Endothelial cell of umbilical vein (primary cell): ENCODE measurements around the gene PIMREG. TPM values are rescaled to one million over a fixed set of nuclear protein-coding genes. Genes with fewer than 3 reads are reported as not detected.

Source experiments
- BruUV-seq: library from RNA; stranded (reverse); fragments of 400-500 nt; replicated peaks from 2 replicates; lab custom pipeline; 2021; lab: Mats Ljungman, UMichigan
- CTCF ChIA-PET: fragments of 300-600, 350-600 bp; sonication (Branson Sonifier 250); formaldehyde crosslinking; loops from one replicate; lab custom pipeline; 2021; ENCODE audit warnings: antibody characterized with exemption, inconsistent platforms; lab: Charles Lee
- POLR2A ChIA-PET: fragments of 300-600, 350-600 bp; sonication (Branson Sonifier 250); formaldehyde crosslinking; loops from one replicate; lab custom pipeline; 2021; ENCODE audit warnings: antibody characterized with exemption, inconsistent platforms; lab: Charles Lee
- DNase-seq: peaks from one replicate; pipeline ENCODE4 v3.0.0-alpha.2; 2011; ENCODE audit warnings: low read depth, low spot score
- FAIRE-seq: peaks from 2 replicates; lab custom pipeline; 2011; peaks lifted over from hg19 to GRCh38; lab: Jason Lieb, UNC
- H2AFZ ChIP-seq: 2 replicates; pipeline ENCODE4 v1.6.0; 2012; ENCODE audit warnings: low read depth, low read length, control low read depth, inconsistent platforms
- H3K27ac ChIP-seq: 2 replicates; pipeline ENCODE4 v1.5.1; 2011; ENCODE audit warnings: low read depth, mild to moderate bottlenecking, control low read depth, low read length, moderate library complexity; ENCODE audit not compliant: insufficient read depth
- H3K27me3 ChIP-seq, 2 experiments: 2 replicates each; pipeline versions ENCODE4 v1.6.0 to v1.6.1; 2011; ENCODE audit warnings: low read length in 2 of 2, mixed read lengths in 1 of 2; ENCODE audit not compliant: control insufficient read depth in 2 of 2, insufficient read depth in 2 of 2
- H3K36me3 ChIP-seq, 2 experiments: 2 replicates in 1 of 2; 3 replicates in 1 of 2; pipeline ENCODE4 v1.5.1; 2011; ENCODE audit warnings: low read length in 2 of 2, mild to moderate bottlenecking in 1 of 2, moderate library complexity in 1 of 2; ENCODE audit not compliant: control insufficient read depth in 2 of 2, insufficient read depth in 2 of 2; ENCODE audit errors: extremely low read depth in 1 of 2
- H3K4me1 ChIP-seq: 3 replicates; pipeline ENCODE4 v1.5.1; 2011; ENCODE audit warnings: mild to moderate bottlenecking, low read length; ENCODE audit not compliant: control insufficient read depth, insufficient read depth; ENCODE audit errors: extremely low read depth
- H3K4me2 ChIP-seq: 2 replicates; pipeline ENCODE4 v1.6.1; 2011; ENCODE audit warnings: low read length, control low read depth, mixed read lengths; ENCODE audit not compliant: insufficient read depth
- H3K4me3 ChIP-seq, 3 experiments: fragments of 200-600 bp in 1 of 3; sonication (generic), shearing (Covaris generic) in 1 of 3; replicated peaks in 1 of 3; 2 replicates each; pipeline ENCODE4 v1.5.1; 2011 to 2016; ENCODE audit warnings: control low read depth in 3 of 3, low read length in 3 of 3, mild to moderate bottlenecking in 2 of 3, inconsistent platforms in 1 of 3, low read depth in 1 of 3, moderate library complexity in 1 of 3; ENCODE audit not compliant: insufficient read depth in 1 of 3
- H3K79me2 ChIP-seq: 2 replicates; pipeline ENCODE4 v1.6.0; 2012; ENCODE audit warnings: low read length, inconsistent platforms; ENCODE audit not compliant: control insufficient read depth, insufficient read depth
- H3K9ac ChIP-seq: replicated peaks from 2 replicates; pipeline ENCODE3; 2011; ENCODE audit warnings: low read length, control low read depth; ENCODE audit not compliant: insufficient read depth; ENCODE audit errors: extremely low read depth
- H3K9me1 ChIP-seq: replicated peaks from 3 replicates; pipeline ENCODE4 v1.6.0; 2011; ENCODE audit warnings: mild to moderate bottlenecking, low read length; ENCODE audit not compliant: control insufficient read depth, insufficient read depth; ENCODE audit errors: extremely low read depth
- H3K9me3 ChIP-seq: replicated peaks from 2 replicates; pipeline ENCODE4 v1.5.1; 2012; ENCODE audit warnings: low read length, inconsistent platforms; ENCODE audit not compliant: control insufficient read depth, insufficient read depth
- H4K20me1 ChIP-seq: replicated peaks from 2 replicates; pipeline ENCODE3; 2011; ENCODE audit warnings: mild to moderate bottlenecking, low read length; ENCODE audit not compliant: control insufficient read depth, insufficient read depth; ENCODE audit errors: extremely low read depth
- EZH2 ChIP-seq: IDR thresholded peaks from 2 replicates; pipeline ENCODE4 v1.6.1; 2012; ENCODE audit warnings: borderline replicate concordance, low read depth, mild to moderate bottlenecking, moderate library complexity, low read length, inconsistent platforms; ENCODE audit not compliant: severe bottlenecking
- MAX ChIP-seq: IDR thresholded peaks from 2 replicates; pipeline ENCODE4 v1.6.1; 2011; ENCODE audit not compliant: insufficient read depth, insufficient read length
- POLR2A ChIP-seq: IDR thresholded peaks from 2 replicates; pipeline ENCODE4 v1.6.1; 2012; ENCODE audit warnings: low read depth, mild to moderate bottlenecking, control low read depth, low read length
- POLR2AphosphoS5 ChIP-seq: IDR thresholded peaks from 2 replicates; pipeline ENCODE4 v1.6.1; 2012; ENCODE audit warnings: low read depth, mild to moderate bottlenecking, control low read depth, low read length, moderate library complexity; ENCODE audit not compliant: insufficient read depth
- dilution Hi-C: fragments of 300-500 bp; cut with MboI; formaldehyde crosslinking; loops from one replicate; pipeline ENCODE4 v1.15.0; 2019; ENCODE audit warnings: low sequenced_read_pairs; ENCODE audit not compliant: extremely low pct_ligation_motif_present
- intact Hi-C: fragments of 100-400 bp; cut with micrococcal nuclease; formaldehyde crosslinking; loops from one replicate; pipeline ENCODE4 v1.10.0; 2022
- polyA plus RNA-seq, 4 experiments: library from polyadenylated mRNA; depleted of rRNA in 3 of 4; stranded (reverse) in 3 of 4; unstranded in 1 of 4; fragments of >200 nt; gene quantifications; 2 replicates each; pipeline versions ENCODE4 v1.2.1 to v1.2.3, GENCODE V29; 2011 to 2012; ENCODE audit warnings: missing spikeins in 1 of 4
- total RNA-seq: library from RNA; stranded (reverse); gene quantifications from 2 replicates; pipeline ENCODE4 v1.2.3, GENCODE V29; 2021
- TF ChIP-seq, protein P1 (sequence below), 2 donors: IDR thresholded peaks; 1 replicate in 1 of 2; 2 replicates in 1 of 2; pipeline ENCODE4 v1.5.1; 2011; ENCODE audit warnings: low read length in 2 of 2, mild to moderate bottlenecking in 2 of 2, moderate library complexity in 2 of 2, control low read depth in 1 of 2, inconsistent platforms in 1 of 2, low read depth in 1 of 2; ENCODE audit not compliant: insufficient read depth in 1 of 2; ENCODE audit errors: extremely low read depth in 1 of 2

The PIMREG gene
- total and polyA plus RNA-seq, 2 donors (not counting 3 experiments of a cell fraction or from before 2014, with no cell fraction given) = 26.3 to 37.7 TPM

DNA sequence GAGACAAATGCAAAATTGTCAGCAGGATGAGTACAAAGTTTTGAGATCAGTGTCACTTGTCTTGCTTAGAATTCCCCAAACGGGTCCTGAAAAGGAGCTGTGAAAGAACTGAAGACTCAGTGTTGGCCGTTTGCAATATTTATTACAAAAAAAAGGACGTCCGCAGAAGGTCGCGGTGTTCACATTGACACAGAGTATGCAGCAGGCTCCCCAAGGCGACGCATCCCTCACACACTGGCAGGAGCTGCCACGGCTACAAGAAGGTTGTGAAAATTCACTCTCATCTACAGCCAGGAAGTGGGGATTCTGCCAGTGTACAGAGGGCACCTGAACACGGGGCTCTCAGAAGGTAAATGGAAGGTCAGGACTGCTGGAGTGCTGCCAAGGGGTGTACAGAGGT lies 35.5 kb upstream of the PIMREG start:
- Histone ChIP-seq H4K20me1 (no peaks in the 10 kb centered on the region), H3K4me1 (no peaks in the 10 kb centered on the region), H3K27ac (no peak overlapping the region), H3K9me1 (no peaks in the 10 kb centered on the region), H3K36me3 (no peaks in the 10 kb centered on the region), H3K4me2 (no peak overlapping the region), H3K79me2 (no peaks in the 10 kb centered on the region), H2AFZ (no peak overlapping the region), H3K27me3 (peaks cover 2 to 6% of the 10 kb centered on the region in 2 experiments), H3K9ac (no peak overlapping the region), H3K4me3 (no peak overlapping the region), H3K9me3 (no peaks in the 10 kb centered on the region)
- intact Hi-C loops = no loop called here
- POLR2A ChIA-PET = no interaction called here
- DNase-seq = no peak
- CTCF ChIA-PET = interaction anchor here (1.1 to 1.5 kb wide), 2 partner anchors 340 to 615 kb away, joined by 3 read pairs; no protein-coding TSS in a partner anchor
- TF ChIP-seq POLR2AphosphoS5 (no peak), MAX (no peak), POLR2A (no peak)
- TF ChIP-seq, protein P1, sequence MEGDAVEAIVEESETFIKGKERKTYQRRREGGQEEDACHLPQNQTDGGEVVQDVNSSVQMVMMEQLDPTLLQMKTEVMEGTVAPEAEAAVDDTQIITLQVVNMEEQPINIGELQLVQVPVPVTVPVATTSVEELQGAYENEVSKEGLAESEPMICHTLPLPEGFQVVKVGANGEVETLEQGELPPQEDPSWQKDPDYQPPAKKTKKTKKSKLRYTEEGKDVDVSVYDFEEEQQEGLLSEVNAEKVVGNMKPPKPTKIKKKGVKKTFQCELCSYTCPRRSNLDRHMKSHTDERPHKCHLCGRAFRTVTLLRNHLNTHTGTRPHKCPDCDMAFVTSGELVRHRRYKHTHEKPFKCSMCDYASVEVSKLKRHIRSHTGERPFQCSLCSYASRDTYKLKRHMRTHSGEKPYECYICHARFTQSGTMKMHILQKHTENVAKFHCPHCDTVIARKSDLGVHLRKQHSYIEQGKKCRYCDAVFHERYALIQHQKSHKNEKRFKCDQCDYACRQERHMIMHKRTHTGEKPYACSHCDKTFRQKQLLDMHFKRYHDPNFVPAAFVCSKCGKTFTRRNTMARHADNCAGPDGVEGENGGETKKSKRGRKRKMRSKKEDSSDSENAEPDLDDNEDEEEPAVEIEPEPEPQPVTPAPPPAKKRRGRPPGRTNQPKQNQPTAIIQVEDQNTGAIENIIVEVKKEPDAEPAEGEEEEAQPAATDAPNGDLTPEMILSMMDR (IDR thresholded peaks at IDR 0.05; ENCODE audit: extremely low read depth in 1 of 2, insufficient read depth in 1 of 2, low read depth in 1 of 2, low read length in 2 of 2) = no peak
- FAIRE-seq = no peak
- no TSS peak for BruUV-seq
- dilution Hi-C loops = no loop called here

- Histone ChIP-seq H3K4me1 (no peaks in the 10 kb centered on the region), H3K27ac (no peak overlapping the region), H4K20me1 (no peaks in the 10 kb centered on the region), H2AFZ (no peak overlapping the region), H3K4me3 (no peak overlapping the region), H3K9me3 (no peaks in the 10 kb centered on the region), H3K27me3 (no peaks in the 10 kb centered on the region), H3K36me3 (no peaks in the 10 kb centered on the region), H3K9ac (no peak overlapping the region), H3K9me1 (no peaks in the 10 kb centered on the region), H3K79me2 (no peaks in the 10 kb centered on the region), H3K4me2 (no peak overlapping the region)
- TF ChIP-seq, protein P1 (IDR thresholded peaks at IDR 0.05; ENCODE audit: extremely low read depth in 1 of 2, insufficient read depth in 1 of 2, low read depth in 1 of 2, low read length in 2 of 2) = peak; percentile 50 to 56
- no peak for TF ChIP-seq EZH2
- ChIA-PET POLR2A (no interaction called here), CTCF (interaction anchor here (0.5 to 2.5 kb wide), 37 partner anchors 9 to 825 kb away, joined by 3 to 29 read pairs (median 4); no protein-coding TSS in a partner anchor)
- DNase-seq (peak; percentile 67), FAIRE-seq (peak; percentile 91)
- intact Hi-C loops = loop anchor here (1.0 to 2.0 kb wide), 6 partner anchors 86 to 708 kb away; no protein-coding TSS in a partner anchor
- no TSS peak for BruUV-seq
- dilution Hi-C loops = no loop called here
These were observed 31.2 kb upstream of the PIMREG start for GRCh38 chr17:6413065-6413464.
